NOMO-1 treated with dmso at 0.1 percent for 144 hours (cell line): ENCODE data around the gene MED29.
"Not testable (repeated sequence)": the region's sequence is repeated elsewhere in the genome, so short reads cannot be mapped to it uniquely, and the experiment has no call there.

Experiments used
- DNase-seq: peaks from one replicate; lab custom pipeline; 2025; ENCODE audit not compliant: unreplicated experiment; lab: John Stamatoyannopoulos, UW

MED29 gene

DNA sequence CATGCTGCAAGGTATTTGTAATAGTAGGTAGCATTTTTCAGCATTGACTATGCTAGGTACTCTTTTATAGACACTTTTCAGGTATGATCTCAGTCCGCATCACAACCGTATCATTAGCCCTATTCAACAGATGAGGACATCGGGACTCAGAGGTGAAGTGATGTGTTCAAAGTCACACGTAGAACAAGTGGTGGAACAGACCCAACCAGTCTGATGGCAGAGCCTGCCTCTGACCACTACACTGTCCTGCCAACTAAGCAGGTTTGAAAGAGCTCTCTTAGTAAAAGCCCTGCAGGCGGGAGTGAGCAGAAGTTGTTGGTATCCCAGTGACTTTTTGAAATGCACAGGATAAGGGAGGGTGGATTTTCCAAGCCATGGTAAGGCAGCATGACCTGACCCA, 20.4 kb upstream of the MED29 start:
- DNase-seq, result no peak

DNA sequence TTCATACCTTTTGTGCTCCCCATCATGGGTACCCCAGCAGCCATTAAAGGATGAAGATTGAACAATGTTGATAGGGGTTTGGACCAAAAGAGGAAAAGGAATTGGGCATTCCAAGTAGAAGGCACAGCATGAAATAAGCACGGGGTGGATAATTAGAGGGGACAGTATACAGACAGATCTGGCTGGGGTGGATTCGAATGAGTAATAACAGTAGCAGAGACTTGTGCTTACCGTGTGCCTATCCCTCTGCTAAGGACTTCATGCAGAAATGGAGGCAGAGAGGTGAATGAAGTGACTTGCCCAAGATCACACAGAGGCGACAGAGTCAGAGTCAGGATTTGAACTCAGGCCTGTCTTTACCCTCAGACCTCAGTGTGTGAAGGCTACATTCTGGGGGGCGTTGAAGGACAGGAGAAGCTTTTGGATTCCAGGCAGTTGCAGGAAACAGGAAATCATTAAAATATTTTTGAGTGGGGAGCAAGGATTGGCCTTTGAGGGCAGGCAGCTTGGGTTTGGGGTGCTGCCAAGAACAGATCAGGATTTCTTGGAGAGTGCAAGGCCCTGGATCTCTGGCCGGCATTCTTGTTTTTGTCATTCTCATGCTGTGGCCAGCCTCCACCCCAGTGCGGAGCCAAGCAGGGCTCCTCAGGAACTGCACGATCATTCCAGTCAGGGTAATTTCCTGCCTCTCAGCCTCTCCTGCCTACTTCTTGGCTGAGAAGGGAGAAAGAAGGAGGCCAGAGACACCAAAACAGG, 19.0 kb upstream of the MED29 start:
- no peak for DNase-seq

- DNase-seq, result no peak
Observed at GRCh38 chr19:39372941-39373340, 18.2 kb upstream of the MED29 start.

GRCh38 chr19:39375929-39376328, 15.2 kb upstream of the MED29 start:
- no peak for DNase-seq

DNA sequence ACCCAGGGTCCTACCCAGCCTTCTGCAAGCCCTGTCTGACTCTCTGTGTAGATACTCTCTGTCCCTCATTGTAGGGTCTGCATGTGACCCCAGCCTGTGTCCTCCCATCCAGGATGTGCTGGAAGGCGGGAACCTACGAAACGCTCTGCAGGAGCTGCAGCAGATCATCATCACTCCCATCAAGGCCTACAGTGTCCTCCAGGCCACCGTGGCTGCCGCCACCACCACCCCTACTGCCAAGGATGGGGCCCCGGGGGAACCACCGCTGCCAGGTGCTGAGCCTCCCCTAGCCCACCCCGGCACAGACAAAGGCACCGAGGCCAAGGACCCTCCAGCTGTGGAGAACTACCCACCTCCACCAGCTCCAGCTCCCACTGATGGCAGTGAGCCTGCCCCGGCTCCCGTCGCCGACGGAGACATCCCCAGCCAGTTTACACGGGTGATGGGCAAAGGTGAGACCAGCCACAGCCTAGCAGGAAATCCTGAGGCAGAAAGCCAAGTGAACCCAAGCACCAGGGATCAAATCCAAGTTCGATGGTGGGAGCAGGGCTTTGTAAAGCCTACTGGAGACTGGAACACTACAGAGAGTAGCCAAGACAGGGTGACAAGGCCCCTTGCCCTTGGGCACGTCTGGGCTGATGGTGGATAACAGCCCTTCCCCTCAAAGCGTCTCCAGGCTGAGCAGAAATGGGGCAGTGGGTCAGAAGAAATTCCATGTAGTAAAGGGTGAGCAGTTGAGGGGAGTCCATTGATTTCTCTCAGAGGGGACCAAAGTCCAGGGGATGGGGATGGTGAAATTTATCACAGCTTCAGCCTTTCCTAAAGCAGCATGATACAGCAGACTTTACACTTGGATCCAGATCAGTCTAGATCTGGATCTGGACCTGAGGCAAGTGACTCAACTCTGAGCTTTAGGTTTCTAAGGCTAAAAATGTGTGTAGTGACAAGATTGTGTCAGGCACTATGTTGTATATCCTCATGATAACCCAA, 13.5 kb upstream of the MED29 start:
- DNase-seq, result no peak

- not testable (repeated sequence) for DNase-seq
Observed at GRCh38 chr19:39379366-39379765, 11.8 kb upstream of the MED29 start.

DNA sequence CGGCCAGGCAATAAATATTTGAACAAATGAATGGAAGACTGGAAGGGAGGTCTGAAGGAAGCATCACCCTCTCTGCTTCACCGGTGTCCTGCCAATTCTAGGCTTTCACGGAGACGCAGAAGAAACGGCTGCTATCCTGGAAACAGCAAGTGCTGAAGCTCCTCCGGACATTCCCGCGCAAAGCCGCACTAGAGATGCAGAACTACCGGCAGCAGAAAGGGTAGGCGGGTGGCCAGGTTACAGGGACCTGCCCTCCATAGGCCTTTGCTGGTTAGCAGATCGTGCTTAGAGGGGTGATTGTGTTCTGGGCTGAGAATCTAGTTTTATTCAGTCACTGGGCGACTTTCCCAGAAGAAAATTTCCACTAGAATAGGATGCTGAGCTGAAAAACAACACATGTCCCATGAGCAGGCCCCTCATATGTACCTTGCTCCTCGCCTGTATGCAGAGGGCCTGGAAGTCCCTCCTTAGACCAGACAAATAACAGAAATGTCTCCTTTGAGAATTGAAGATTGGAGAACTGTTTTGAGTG, 11.2 kb upstream of the MED29 start:
- no peak for DNase-seq

DNA sequence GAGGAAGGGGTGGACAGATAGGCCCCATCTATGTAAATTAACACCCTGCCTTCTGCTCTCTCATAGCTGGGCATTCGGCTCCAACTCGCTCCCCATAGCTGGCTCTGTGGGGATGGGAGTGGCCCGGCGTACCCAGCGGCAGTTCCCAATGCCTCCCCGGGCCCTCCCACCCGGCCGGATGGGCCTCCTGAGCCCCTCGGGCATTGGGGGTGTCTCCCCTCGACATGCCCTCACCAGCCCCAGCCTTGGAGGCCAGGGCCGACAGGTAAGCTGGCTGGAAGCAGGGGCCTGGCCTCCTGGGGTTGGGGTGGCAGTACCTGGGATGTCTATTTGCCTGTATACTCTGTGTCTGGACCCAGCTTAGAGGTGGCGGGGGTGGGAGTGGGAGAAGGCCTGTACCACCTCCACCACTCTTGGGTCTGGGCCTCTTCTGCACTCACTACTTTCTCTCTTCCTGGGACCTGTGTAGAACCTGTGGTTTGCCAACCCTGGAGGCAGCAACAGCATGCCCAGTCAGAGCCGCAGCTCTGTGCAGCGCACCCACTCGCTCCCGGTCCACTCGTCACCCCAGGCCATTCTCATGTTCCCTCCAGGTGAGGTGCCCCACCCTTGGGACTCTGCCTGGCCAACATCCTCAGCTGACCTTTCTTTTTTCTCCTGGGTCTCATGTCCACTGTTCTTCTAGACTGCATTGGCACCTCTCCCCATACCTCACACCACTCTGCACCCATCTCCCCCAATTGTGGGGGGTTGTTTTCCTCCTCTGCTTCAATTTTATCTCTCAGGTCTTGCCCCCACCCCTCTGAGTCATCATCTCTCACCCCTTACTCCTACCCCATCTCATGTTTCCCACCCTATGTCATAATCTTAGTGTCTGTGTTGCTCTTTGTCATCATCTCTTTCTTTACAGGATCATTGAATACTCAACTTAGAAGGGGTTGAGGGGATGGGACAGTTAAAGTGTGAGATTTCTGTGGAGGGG, 10.4 kb upstream of the MED29 start:
- DNase-seq, result no peak

GRCh38 chr19:39381910-39382611, 9.1 kb upstream of the MED29 start:
- no peak for DNase-seq

GRCh38 chr19:39382991-39383828, 8.0 kb upstream of the MED29 start:
- DNase-seq, result no peak

DNA sequence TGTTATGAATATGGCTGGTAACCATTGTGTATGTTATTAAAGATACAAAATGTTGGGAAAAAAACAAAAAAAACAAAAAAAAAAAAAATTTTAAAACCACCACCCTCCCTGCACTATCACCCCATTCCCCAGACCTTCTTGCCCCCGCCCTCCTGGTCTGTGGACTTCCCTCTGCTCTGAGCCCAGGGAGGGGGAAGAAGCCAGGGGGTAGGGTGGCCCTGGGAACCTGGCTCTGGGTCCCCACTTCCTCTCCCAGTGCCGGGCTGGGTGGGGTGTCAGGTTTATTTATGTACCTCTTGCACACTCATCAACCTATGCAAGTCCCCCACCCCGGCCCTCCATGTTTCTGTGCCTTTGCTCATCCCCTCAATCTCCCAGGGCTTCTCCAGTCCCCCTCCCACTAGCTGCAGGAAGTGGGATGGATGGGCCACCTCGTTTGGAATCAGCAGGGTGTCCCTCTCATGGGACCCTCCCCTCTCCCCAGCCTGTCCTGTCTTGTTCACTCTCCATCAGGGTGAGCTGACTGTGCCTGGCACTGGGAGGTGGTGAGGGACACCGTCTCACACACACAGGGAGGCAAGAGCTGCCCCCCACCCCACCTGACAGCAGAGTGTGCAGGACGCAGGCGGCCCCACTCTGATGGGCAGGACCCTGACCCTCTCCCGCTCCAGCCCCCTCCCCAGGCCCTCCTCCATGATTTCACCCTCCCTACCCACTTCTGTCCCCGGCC, 6.2 kb upstream of the MED29 start:
- DNase-seq, result no peak

DNA sequence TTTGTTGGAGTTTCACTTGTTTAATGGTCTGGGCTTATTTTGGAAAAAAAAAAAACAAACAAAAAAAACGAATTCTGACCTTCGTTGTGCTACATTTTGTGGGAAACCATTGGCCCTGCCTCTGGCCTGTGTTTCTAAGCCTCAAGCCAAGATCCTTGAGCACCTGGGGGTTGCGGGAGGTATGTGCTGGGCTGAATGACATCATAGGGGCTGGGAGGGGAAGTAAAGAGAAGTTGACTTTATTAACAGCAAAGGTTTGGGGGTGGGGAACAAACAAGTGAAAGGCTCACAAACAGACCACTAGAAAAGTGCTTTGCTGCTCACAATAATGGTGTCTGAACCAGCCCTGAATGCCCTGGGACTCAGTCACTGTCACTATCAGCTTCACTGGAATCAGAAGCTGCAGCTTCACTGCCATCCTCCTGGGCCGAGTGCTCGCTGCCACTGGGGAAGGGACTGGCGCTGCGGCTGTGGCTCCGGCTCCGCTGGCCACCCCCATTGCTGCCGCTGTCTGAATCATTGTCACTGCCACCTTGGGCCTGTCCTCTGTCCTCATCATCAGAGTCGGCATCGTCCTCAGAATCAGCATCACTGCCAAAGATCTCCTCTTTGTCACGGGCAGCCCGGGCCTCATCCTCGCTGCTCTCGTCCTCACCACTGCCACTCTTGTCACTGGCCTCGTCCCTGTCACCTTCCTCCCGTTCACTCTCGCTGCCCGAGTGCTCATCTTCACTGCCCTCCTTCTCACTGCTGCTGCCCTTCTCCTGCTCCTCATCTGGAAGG, 5.4 kb upstream of the MED29 start:
- no peak for DNase-seq

GRCh38 chr19:39386557-39386956, 4.6 kb upstream of the MED29 start:
- no peak for DNase-seq

DNA sequence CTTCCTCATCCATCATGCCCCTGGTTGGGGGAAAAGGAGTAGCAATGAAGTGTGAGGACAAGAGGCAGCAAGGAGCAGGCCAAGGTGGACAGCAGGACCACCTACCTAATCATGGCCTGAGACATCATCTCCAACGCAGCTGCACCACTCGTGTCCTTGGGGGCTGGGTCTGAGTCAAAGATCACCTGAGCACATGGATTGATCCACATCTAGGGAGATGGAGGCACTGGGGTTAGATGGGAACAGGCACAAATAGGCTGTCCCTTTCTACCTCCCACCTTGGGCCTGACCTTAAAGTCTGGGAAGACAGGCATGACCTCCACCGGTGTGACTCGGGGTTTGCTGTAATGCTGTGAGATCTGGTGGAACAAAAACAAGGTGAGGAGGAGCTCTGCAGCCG, 2.5 kb upstream of the MED29 start:
- no peak for DNase-seq

DNA sequence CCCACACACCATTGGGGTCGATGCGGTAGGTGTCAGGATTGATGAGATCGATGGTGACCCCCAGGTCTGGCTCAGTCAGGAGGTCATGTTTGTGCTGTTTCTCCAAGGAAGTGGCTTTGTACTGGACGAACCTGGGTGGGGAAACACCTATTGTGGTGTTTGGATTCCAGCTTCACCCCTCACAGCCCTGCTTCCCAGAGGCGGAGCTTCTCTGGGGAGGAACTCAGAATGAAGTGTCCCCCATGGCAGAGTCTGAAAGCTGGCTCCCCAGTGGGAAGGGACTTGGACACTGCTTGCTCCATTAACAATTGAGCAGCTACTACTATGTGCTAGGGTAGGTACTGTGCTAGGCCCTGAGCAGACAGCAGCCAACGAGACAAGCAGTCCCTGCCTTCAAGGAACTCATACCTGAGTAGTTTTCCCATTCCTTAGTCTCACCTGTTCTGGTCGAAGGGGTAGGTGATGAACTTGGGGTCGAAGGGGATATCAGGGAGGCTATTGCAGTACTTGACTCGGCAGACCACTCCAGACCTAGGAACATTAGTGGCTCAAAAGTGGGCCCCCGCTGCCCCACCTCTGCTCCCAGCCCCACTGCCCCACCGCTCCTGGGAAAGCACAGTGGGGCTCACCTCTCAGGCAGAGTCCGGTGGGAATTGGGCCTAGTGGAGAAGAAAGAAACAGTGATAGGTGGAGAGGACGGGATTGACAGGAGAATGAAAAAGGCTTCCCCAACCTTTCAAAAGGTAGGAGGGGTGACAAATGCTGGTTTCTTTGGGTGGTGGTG, 1.4 kb upstream of the MED29 start:
- DNase-seq, result no peak

DNA sequence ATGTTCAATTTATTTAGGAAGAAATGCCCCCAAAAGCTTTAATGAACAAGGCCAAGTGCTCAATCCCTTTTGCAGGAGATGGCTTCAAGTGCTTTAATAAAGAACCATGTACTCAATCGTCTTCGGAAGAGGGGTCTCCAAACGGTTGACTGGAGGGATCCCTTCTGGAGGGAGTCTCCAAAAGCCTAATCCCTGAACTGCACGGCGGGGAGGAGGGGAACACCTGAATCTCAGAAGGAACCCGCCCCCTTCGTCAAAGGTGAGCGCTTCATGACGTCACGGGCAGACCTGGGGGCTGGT, 777 bp upstream of the MED29 start:
- DNase-seq, result no peak
